Inflammatory macrophage (primary cell): ENCODE measurements around the gene UBA7.
"Not testable (repeated sequence)": the region's sequence is repeated elsewhere in the genome, so short reads cannot be mapped to it uniquely, and the experiment has no call there.

Experiments
- DNase-seq, 2 donors: peaks; one replicate each; pipeline ENCODE4 v3.0.0-alpha.2; 2020 to 2022
- total RNA-seq, 18 experiments: gene quantifications; one replicate each; lab custom pipeline; 2026; ENCODE audit warnings: mixed read lengths in 6 of 18, inconsistent platforms in 2 of 18; lab: John Stamatoyannopoulos, UW

Gene UBA7
- 64.9 to 133 (median 84.9) reads per million in 18 experiments for total RNA-seq

GRCh38 chr3:49813497-49814174 lies at the start of gene UBA7:
UBA7 (minus strand) TSS chr3:49813953; CDS start chr3:49813787, 166 bp downstream.
- peak; percentile 77 to 80 for DNase-seq

GRCh38 chr3:49859576-49860305 lies 46.0 kb upstream of the UBA7 start:
- DNase-seq, result no peak

- peak; percentile 97 for DNase-seq
Observed at GRCh38 chr3:49856181-49857005, 42.6 kb upstream of the UBA7 start, which contains the start of gene TRAIP. TRAIP (minus strand) TSS chr3:49856564; CDS start chr3:49856453, 111 bp downstream.

GRCh38 chr3:49855662-49856061 lies 41.9 kb upstream of the UBA7 start:
- no peak for DNase-seq

- DNase-seq, result no peak
Observed at GRCh38 chr3:49845694-49846093, 31.9 kb upstream of the UBA7 start.

GRCh38 chr3:49844464-49845183 lies 30.9 kb upstream of the UBA7 start:
- DNase-seq, result no peak

- no peak for DNase-seq
Observed at GRCh38 chr3:49842843-49843517, 29.2 kb upstream of the UBA7 start.

GRCh38 chr3:49841806-49842205 lies 28.1 kb upstream of the UBA7 start:
- DNase-seq, result no peak

- DNase-seq, result no peak
Observed at GRCh38 chr3:49841126-49841696, 27.5 kb upstream of the UBA7 start.

- no peak for DNase-seq
Observed at GRCh38 chr3:49840388-49840787, 26.6 kb upstream of the UBA7 start.

GRCh38 chr3:49839193-49839809 lies 25.5 kb upstream of the UBA7 start:
- DNase-seq, result peak; percentile 80 to 84

- no peak for DNase-seq
Observed at GRCh38 chr3:49831341-49831740, 17.6 kb upstream of the UBA7 start.

- DNase-seq, result no peak
Observed at GRCh38 chr3:49826016-49826415, 12.3 kb upstream of the UBA7 start.

- not testable (repeated sequence) for DNase-seq
Observed at GRCh38 chr3:49823131-49823530, 9.4 kb upstream of the UBA7 start.

- no peak for DNase-seq
Observed at GRCh38 chr3:49812916-49813496, 747 bp downstream of the UBA7 start.

GRCh38 chr3:49807431-49808114 lies 6.2 kb downstream of the UBA7 start:
- DNase-seq, result no peak

GRCh38 chr3:49806850-49807249 lies 6.9 kb downstream of the UBA7 start:
- DNase-seq, result no peak

GRCh38 chr3:49805897-49806701 lies 7.7 kb downstream of the UBA7 start:
- peak; percentile 30 to 66 for DNase-seq

- DNase-seq, result no peak
Observed at GRCh38 chr3:49805367-49805782, 8.4 kb downstream of the UBA7 start.
